Stimulated activated CD4-positive, alpha-beta T cell treated with anti-CD3 and anti-CD28 coated beads, Interleukin-12 subunit alpha, Interleukin-12 subunit beta, amount 100 ng/mL, for 24 hours (primary cell): Measurements from ENCODE around the gene SEC61B.
"Not testable (repeated sequence)": the region's sequence is repeated elsewhere in the genome, so short reads cannot be mapped to it uniquely, and the experiment has no call there.

Experiments used
- DNase-seq, 2 experiments: peaks; one replicate each; pipeline ENCODE4 v3.0.0-alpha.2; 2020; ENCODE audit warnings: low read depth in 2 of 2

SEC61B gene

DNA sequence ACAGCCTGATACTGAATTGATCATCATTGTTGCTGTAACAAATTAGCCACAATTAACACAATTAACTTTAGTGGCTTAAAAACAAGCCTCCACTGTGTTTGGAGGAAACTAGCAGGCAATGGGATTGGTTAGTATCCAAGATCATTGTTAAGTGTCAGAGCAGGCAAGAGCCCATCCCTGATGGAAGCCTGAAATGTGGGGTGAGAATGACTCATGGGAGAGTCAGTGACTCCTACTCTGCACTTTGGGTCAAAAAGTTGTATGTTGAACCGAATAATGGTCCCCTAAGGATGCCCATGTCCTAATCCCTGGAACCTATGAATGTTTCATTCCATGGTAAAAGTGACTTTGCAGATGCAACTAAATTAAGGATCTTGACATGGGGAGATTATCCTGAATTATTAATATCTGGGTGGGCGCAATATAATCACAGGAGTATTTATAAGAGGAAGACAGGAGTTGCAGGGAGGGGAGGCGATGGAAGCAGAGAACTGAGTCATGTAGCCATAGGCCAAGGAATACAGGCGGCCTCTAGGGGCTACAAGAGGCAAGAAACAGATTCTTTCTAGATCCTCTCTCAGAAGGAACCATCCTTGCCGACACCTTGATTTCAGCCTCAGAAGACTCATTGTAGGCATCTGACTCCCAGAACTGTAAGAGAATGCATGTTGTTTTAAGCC, 29.2 kb upstream of the SEC61B start:
- no peak for DNase-seq

DNA sequence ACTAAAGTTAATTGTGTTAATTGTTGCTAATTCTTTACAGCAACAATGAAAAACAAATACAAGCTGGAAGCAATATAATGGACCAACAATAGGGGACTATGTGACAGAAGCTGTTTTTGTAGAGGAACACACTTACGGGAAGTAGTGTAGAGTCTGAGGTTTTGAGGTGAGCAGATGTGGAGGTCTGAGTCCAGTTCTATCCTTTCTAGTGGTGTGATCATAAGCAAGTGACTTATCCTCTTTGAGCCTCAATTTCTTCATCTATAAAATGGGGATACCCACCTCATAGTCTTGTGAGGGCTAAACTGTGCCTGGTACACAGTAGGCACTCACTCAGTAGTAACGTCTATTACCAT, 28.6 kb upstream of the SEC61B start:
- no peak for DNase-seq

DNA sequence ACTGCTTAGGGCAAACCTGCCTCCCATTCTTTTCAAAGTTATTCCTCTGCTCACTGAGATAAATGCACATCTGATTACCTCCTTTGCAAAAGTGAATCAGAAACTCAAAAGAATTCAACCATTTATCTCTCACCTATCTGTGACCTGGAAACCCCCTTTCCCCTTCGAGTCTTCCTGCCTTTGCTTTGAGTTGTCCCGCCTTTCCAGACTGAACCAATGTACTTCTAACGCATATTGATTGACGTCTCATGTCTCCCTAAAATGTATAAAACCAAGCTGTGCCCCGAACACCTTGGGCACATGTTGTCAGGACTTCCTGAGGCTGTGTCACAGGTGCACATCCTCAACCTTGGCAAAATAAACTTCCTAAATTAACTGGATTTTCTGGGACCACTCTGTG, 25.6 kb upstream of the SEC61B start:
- DNase-seq = not testable (repeated sequence)

GRCh38 chr9:99197124-99197630, 24.9 kb upstream of the SEC61B start:
- no peak for DNase-seq

DNA sequence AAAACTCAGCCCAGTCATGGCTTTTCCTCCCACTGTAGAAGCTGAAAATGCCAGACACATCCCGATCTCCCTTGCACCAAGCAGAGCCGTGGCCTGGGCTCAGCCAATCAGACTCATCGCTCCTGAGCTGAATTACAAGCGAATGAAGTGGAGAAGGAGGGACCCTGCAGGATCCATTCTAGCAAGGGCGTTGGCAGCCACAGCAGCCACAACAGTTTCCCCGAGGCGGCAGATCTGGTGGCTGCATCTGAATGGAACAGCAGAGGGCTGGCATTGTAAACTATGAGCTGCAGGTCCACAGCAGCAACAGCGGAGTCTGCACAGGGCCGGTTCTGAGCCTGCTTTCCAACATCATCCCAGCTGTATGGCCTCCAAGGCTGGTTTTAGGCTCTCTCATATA, 24.1 kb upstream of the SEC61B start:
- DNase-seq = no peak

DNA sequence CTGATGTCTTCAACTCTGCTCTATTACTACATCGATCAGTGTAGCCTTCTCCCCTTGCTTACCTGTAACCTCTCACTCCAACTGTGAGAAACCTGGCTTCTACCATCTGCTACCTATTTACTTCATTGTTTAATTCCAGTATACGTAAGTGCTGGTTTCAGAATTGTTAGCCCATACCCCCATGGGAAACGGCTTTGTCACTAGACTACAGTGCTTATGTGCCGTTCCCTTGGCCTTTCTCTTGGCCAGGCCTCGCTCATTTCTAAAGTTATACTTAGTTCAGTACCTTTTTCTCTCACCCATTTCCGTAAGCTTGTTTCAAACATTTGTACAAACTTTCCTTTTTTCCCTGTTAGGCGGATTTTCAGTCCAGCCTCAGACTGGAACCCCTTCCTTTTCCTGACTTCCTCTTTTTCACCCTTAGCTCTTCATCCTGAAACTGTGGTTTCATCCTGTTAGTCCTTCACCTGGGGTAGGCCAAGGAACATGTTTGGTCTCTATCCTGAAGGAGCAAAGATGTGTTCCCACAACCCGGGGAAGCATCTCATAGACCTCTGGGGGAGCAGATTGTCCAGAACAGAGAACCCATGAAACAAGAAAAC, 22.0 kb upstream of the SEC61B start:
- no peak for DNase-seq

DNA sequence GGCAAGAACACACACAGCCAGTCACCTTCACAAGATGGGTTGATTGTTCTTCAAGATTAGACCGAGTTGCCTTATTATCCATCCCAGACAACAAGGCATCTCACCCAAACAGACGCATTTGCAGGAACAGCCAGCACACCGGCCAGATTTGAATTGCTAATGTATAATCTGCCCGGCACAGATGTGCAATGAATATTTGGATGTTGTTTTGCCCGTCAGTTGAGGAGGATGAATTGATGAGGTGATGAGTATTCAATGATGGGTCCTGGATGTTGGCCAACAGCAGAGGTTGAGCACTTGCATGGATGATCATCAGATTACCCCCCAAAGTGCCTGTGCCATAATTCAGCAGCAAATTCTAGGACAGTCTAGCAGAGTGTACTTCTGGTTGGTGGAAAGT, 20.5 kb upstream of the SEC61B start:
- DNase-seq = no peak

DNA sequence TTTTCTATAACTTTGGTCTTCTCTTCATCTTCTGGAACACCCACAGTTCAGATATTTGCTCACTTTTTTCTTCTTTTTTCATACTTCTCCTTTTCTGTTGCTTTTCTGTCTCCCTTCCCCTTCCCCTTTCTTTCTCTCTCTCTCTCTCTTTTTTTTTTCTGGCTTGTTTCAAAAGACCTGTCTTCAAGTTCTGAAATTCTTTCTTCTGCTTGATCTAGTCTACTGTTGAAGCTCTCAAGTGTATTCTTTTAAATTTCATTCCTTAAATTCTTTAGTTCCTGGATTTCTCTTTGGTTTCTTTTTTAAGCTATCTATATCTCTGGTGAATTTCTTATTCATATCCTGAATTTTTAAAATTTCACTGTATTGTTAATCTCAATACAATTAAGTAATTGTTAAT, 11.5 kb upstream of the SEC61B start:
- DNase-seq = no peak

DNA sequence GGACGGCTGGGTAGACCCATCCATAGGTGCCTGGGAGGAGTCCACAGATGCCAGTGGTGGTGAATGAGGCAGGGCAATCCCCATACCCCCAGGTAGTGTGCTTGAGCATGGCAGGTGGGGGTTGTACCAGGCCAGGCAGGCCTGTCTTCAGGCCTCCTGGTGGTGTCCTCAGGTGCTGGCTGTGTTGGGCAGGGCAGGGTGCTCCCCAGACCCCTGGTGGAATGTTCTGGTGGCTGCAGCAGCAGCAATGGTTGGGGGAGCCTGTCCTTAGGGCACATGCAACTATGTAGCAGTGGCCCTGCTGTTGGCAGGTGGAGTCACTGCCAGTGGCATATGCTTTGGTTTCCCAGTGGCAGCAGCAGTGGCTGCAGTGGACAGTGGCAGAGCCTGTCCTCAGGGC, 10.3 kb upstream of the SEC61B start:
- DNase-seq = no peak

- DNase-seq = no peak
These were observed 8.9 kb upstream of the SEC61B start for GRCh38 chr9:99213197-99213596.

DNA sequence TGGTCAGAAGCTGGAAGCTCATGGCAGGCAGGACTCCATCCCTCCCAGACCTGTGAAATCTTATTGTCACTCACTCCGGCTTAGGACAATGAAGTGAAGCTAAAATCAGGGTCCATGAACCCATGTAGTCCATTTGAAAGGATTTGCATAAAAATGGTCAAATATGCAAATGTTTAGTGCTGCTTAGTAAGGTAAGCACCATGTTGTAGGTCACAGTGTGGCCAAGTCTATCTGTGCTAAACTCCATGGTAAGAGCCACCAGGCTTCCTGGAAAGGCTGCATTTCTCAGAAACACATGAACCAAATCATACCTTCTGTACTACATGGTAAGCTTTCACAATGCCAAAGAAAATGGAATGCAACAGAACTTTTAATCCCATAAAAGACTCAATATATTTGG, 6.0 kb upstream of the SEC61B start:
- no peak for DNase-seq

- no peak for DNase-seq
These were observed 2.1 kb upstream of the SEC61B start for GRCh38 chr9:99220011-99220410.

- DNase-seq = no peak
These were observed 839 bp upstream of the SEC61B start for GRCh38 chr9:99221266-99221620.

- DNase-seq = no peak
These were observed 561 bp downstream of the SEC61B start for GRCh38 chr9:99222416-99223270.

DNA sequence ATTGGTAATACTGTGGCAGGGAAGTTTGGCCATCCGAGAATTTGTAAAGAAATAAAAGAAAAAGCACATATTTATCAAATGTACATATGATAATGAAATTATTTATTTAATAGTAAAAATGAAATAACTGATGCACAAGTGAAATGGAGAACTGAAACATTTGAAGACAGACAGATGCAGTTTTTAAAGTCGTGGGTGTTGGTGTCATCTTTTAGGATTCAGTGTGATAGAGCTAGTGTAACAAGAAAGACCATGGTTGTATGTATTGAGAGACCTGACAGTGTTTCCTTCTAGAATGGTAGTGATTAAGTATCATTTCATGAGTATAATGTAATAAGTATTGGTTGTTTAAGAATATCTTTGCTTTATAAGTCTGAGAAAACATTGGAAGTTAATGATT, 2.4 kb downstream of the SEC61B start:
- DNase-seq = no peak

- DNase-seq = no peak
These were observed 4.0 kb downstream of the SEC61B start for GRCh38 chr9:99226054-99226453.

DNA sequence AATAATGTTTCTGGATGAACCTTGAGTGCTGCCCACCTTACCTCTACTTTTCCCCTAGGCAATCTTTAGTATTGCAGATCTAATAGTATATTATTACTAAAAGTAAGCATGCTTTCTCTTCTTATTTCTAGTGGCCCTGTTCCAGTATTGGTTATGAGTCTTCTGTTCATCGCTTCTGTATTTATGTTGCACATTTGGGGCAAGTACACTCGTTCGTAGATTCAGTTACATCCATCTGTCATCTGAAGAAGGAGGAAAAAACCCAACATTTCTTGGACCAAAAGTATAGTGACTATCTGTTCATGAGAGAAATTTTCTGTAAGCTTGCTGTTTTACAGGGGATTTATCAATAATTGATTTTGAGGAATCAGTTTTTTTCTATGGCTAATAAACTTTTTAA, 8.1 kb downstream of the SEC61B start:
- no peak for DNase-seq

DNA sequence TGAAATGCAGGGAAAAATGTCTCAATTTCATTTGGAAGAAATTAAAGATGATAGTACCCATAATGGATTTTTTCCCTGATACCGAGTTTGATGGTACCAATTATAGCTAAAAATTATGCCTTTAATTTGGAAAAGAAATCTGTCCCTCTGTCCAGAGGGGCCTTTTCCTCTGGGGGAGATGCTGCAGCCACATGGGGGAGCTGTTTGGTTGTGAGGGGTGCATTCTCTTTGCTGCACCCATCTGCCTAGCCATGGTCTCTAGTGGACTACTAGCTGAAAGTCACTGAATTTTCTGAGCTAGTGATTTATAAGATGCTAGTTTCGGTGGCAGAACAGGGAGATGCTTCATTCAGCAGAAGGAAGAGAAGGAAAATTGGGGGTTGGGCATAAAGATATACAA, 9.6 kb downstream of the SEC61B start:
- no peak for DNase-seq

GRCh38 chr9:99234618-99235017, 12.5 kb downstream of the SEC61B start:
- no peak for DNase-seq

DNA sequence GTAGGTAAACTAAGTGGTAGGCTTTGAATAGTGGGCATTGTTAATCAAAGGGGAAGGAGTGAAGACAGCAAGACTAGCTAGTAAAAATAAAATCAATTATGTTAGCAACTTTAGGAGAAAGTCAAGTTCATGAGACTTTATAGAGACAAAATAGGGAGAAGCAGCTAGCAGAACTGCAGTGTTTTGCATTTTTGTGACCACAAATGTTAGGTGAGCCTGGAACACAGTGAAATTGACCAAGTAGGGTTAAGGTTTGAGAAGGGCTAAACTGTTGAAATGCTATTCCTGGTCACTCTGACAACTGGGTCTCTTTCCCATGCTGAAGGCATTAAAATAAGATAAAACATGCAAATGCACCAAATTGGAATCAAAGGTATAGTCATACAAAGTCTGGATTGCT, 13.0 kb downstream of the SEC61B start:
- DNase-seq = no peak

DNA sequence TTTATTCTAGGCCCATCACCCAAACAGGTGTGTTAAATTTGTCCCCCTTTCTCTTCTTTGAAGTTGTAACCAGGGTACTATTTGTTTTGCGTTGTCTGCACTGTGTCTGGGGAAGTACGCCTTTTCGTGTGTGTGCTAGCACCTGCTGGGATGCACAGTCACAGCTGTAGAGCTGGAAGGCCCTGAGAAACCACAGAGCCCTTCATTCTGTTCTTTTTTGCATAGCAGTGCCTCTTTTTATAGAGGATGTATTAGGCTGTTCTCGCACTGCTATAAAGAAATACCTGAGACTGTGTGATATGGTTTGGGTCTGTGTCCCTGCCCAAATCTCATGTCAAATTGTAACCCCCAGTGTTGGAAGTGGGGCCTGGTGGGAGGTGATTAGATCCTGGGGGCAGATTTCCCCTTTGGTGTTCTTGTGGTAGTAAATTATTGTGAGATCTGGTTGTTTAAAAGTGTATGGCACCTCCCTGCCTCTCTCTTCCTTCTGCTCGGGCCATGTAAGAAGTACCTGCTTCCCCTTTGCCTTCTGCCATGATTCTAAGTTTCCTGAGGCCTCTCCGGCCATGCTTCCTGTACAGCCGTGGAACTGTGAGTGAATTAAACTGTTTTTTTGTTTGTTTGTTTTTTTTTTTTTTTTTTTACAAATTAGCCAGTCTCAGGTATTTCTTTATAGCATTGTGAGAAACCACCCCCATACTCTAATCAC, 14.0 kb downstream of the SEC61B start:
- no peak for DNase-seq

DNA sequence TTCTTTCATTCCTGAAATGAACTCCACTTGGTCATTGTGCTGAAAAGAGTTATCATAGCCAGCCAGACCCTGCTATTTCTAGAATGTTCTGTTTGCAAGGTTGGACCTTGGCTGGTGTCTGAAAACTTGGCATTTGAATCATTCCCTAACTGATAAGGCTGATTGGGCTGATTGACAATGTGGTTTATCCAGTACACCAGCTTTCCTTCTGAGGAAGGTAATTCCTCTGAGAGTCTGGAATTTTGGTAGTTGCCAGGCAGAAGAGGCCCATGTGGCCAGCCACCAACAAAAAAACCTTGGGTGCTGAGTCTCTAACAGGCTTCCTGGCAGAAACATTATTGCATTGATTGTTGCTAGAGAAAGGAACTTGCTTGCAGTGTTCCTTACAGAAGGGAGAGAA, 15.3 kb downstream of the SEC61B start:
- DNase-seq = no peak
